Activated CD4-positive, alpha-beta T cell treated with anti-CD3 and anti-CD28 coated beads, Interleukin-2, amount 10 ng/mL, durations not matched to agents 7 days and 5 days (primary cell): ENCODE data around the gene JAKMIP1. TPM values are rescaled to one million over a fixed set of nuclear protein-coding genes. Genes with fewer than 3 reads are reported as not detected.

ENCODE experiments used
- CTCF ChIA-PET: fragments of 350-600 bp; sonication (Branson Sonifier 250); formaldehyde crosslinking; loops from one replicate; lab custom pipeline; 2021; ENCODE audit warnings: antibody characterized with exemption; lab: Charles Lee
- POLR2A ChIA-PET: fragments of 350-600 bp; sonication (Branson Sonifier 250); formaldehyde crosslinking; loops from one replicate; lab custom pipeline; 2021; ENCODE audit warnings: antibody characterized with exemption; lab: Charles Lee
- DNase-seq: peaks from one replicate; pipeline ENCODE4 v3.0.0-alpha.2; 2020
- H3K27ac Mint-ChIP-seq: one replicate; pipeline ENCODE4 v1.8.0; 2021; ENCODE audit warnings: mild to moderate bottlenecking, moderate library complexity, mixed read lengths
- H3K27me3 Mint-ChIP-seq: one replicate; pipeline ENCODE4 v1.8.0; 2021; ENCODE audit warnings: mixed read lengths
- H3K36me3 Mint-ChIP-seq: one replicate; pipeline ENCODE4 v1.8.0; 2021; ENCODE audit warnings: low read depth, mixed read lengths
- H3K4me1 Mint-ChIP-seq: one replicate; pipeline ENCODE4 v1.8.0; 2021; ENCODE audit warnings: mixed read lengths
- H3K4me3 Mint-ChIP-seq: one replicate; pipeline ENCODE4 v1.8.0; 2021; ENCODE audit warnings: mild to moderate bottlenecking, moderate library complexity, mixed read lengths
- H3K9me3 Mint-ChIP-seq: one replicate; pipeline ENCODE4 v1.8.0; 2021; ENCODE audit warnings: mixed read lengths
- total RNA-seq, 2 experiments: library from RNA; stranded (reverse); gene quantifications; one replicate each; pipeline ENCODE4 v1.2.3, GENCODE V29; 2021

JAKMIP1 gene
- total RNA-seq, 2 experiments from 2014 or later, result 9.6 to 10.9 TPM

DNA sequence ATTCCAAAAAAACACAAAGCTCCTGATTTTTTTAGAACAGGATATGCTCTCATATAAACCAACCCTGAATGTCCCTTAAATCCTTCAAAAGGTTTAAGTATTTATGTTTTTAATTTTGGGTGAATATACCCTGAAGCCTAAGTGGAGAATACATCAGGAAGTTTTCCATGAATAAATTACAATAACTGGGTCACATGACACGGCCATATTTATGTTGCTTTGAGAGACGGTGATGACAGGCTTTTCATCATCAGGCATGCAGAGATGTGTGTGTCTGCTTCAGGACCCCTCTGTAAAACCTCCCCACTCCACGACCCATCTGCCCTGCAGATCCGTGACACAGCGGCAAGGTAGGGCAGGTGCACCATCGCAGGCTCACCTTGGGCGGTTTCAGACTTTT is 121.8 kb downstream of the JAKMIP1 start:
- no peaks in the 10 kb centered on the region for H3K4me1 Mint-ChIP-seq
- H3K27ac Mint-ChIP-seq, result no peak overlapping the region
- H3K4me3 Mint-ChIP-seq, result no peak overlapping the region
- ChIA-PET POLR2A (no interaction called here), CTCF (interaction anchor here (0.8 to 1.0 kb wide), 2 partner anchors 29 to 951 kb away, joined by 3 read pairs; no protein-coding TSS in a partner anchor)
- no peak for DNase-seq
- peaks cover 16% of the 10 kb centered on the region for H3K36me3 Mint-ChIP-seq
- H3K9me3 Mint-ChIP-seq, result no peaks in the 10 kb centered on the region
- no peaks in the 10 kb centered on the region for H3K27me3 Mint-ChIP-seq

DNA sequence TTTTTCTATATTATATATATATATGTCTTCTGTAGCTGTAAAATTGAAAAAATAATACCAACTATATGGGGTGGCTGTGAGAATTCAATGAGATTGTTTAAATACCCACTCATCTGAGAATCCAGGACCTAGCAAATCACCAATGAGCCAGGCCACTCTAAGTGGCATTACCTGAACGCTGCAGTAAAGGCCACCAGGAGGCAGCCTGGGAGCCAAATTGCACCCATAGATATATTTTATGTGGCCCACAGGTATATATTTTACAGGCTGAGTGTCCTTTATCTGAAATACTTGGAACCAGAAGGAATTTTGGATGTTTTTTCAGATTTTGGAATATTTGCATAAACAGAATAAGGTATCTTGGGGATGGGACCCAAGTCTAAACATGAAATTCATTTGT is 124.0 kb downstream of the JAKMIP1 start:
- ChIA-PET CTCF (no interaction called here), POLR2A (no interaction called here)
- H3K27ac Mint-ChIP-seq, result no peak overlapping the region
- peaks cover 12% of the 10 kb centered on the region for H3K36me3 Mint-ChIP-seq
- no peaks in the 10 kb centered on the region for H3K4me1 Mint-ChIP-seq
- H3K27me3 Mint-ChIP-seq, result no peaks in the 10 kb centered on the region
- DNase-seq, result peak; percentile 24
- no peaks in the 10 kb centered on the region for H3K9me3 Mint-ChIP-seq
- H3K4me3 Mint-ChIP-seq, result no peak overlapping the region

DNA sequence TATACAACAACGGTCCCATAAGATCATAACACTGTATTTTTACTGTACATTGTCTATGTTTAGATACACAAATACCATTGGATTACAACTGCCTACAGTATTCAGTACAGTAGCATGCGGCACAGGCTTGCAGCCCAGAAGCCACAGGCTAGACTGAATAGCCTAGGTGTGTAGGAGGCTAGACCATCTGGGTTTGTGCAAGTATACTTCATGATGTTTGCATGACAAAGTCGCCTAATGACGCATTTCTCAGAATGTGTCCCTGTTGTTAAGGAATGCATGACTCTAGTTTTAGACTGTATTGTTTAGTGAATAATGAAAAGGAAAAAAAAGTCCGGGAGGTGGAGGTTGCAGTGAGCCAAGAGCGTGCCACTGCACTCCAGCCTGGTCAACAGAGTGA is 125.6 kb downstream of the JAKMIP1 start:
- H3K36me3 Mint-ChIP-seq, result peaks cover 5% of the 10 kb centered on the region
- H3K9me3 Mint-ChIP-seq, result no peaks in the 10 kb centered on the region
- H3K27me3 Mint-ChIP-seq, result peaks cover 2% of the 10 kb centered on the region
- no peak overlapping the region for H3K27ac Mint-ChIP-seq
- no peak overlapping the region for H3K4me3 Mint-ChIP-seq
- no peak for DNase-seq
- ChIA-PET CTCF (no interaction called here), POLR2A (no interaction called here)
- H3K4me1 Mint-ChIP-seq, result no peaks in the 10 kb centered on the region

DNA sequence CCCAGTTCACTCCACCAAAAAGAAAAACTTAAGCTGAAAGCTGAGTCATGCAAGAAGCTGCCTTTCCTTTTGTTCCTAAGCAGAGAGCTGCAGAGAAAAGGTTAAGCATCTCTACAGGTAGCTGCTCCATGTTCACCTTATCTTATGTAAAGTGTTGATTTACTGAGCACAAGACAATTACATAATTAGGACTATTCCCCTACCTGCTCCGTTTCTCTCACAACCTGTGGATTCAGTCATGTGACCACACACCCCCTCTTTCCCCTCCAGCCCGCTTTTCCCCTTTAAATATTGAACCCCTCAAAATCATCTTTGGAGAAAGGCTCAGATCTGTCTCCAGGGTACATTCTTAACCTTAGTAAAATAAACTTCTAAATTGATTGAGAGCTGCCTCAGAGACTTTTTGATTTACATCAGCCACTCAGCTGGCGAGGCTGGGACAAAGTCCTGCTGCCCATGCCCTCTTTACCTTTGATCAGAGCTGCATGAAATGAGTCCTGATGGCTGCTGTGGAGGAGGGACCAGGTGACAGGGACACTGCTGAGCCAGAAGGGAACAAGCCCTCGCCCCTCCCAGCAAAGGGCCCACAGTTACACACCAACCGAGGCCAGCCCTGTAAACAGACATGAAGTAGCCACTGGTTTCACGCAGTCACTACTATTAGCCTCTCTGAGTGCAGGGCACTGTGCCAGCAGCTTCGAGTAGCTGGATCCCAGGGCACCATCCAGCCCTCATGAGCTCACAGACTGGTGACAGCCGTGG is 128.2 kb downstream of the JAKMIP1 start:
- H3K27ac Mint-ChIP-seq, result no peak overlapping the region
- H3K4me1 Mint-ChIP-seq, result no peaks in the 10 kb centered on the region
- H3K36me3 Mint-ChIP-seq, result no peaks in the 10 kb centered on the region
- H3K4me3 Mint-ChIP-seq, result no peak overlapping the region
- peaks cover 6% of the 10 kb centered on the region for H3K27me3 Mint-ChIP-seq
- CTCF ChIA-PET, result no interaction called here
- no peak for DNase-seq
- POLR2A ChIA-PET, result no interaction called here
- H3K9me3 Mint-ChIP-seq, result no peaks in the 10 kb centered on the region

DNA sequence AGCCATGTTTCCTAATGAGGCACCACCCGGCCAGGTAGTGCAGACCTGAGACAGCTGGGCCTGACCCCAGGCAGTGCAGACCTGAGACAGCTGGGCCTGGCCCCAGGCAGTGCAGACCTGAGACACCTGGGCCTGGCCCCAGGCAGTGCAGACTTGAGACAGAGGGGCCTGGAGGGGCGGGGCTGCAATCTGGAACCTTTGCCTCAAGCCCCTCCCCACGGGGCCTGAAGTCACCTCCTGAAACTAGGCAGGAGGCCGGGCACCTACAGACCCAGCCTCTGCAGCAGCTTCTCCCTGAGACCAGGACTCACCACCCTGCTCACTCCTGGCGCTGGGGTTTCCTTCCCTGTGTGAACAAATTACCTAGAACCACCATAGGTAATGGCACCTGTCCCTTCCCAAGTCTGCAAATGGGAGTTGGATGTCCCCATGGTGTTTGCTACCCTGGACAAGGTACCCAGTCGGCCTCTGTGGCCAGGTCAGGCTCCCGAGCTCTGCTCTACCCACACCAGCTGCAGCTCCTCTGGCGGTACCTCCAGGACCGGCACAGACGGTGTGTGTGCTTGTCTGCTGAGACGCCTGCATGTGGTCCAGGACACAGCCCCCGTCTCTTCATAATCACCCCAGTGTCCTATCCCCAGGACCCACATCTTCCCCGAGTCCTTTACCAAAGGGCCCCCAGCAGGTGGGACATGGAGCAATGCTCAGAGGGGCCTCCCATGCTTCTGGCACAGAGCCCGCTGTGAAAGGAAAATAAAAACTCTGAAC is 129.0 kb downstream of the JAKMIP1 start:
- Mint-ChIP-seq H3K4me3 (no peak overlapping the region), H3K36me3 (no peaks in the 10 kb centered on the region), H3K9me3 (no peaks in the 10 kb centered on the region), H3K27ac (no peak overlapping the region), H3K27me3 (peaks cover 6% of the 10 kb centered on the region), H3K4me1 (no peaks in the 10 kb centered on the region)
- ChIA-PET CTCF (no interaction called here), POLR2A (no interaction called here)
- no peak for DNase-seq

DNA sequence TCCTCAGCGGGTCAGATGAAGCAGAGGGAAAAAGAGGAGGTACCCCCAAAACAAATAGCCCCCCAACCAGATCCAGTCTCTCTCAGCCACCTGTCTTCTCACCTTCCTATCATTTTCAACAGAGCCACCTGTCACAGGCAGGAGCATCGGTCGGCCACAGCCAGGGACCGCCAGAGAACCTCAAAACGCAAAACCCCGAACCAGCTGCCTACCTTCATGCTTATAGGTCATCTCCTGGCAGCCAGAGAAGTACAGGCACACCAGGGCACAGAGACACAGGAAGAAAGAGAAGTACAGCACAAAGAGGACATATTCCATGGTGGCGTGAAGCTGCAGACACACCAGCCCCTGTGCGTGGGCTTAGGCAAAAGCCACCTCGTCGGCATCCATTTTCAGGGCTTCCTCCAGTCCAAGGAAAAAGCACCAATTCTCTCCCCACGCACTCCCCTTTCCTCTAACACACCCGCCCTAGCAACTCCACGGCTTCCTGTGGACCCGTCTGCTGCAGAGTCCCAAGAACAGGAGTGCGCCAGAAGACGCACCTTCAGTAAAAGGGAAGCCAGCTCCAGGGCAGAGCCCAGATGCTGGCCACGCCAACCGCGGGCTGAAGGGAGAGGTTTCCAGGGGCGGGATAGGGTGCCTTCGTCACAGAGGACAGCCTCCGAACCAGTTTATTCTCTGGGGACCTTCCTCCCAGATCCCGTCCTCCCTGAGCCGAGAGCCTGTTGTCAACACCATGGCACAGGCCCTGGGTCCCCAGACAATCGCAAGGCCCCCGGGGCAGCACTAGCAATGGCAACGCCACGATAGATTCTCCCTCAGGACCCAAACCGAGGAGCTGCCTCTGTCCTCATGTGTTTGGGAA is 130.3 kb downstream of the JAKMIP1 start:
- DNase-seq, result no peak
- Mint-ChIP-seq H3K36me3 (no peaks in the 10 kb centered on the region), H3K27ac (no peak overlapping the region), H3K4me1 (no peaks in the 10 kb centered on the region), H3K4me3 (no peak overlapping the region), H3K9me3 (no peaks in the 10 kb centered on the region), H3K27me3 (peaks cover 6% of the 10 kb centered on the region)
- ChIA-PET CTCF (no interaction called here), POLR2A (no interaction called here)

GRCh38 chr4:6068986-6069385 is 131.4 kb downstream of the JAKMIP1 start:
- H3K27ac Mint-ChIP-seq, result no peak overlapping the region
- H3K4me1 Mint-ChIP-seq, result no peaks in the 10 kb centered on the region
- POLR2A ChIA-PET, result no interaction called here
- H3K9me3 Mint-ChIP-seq, result no peaks in the 10 kb centered on the region
- H3K36me3 Mint-ChIP-seq, result peaks cover 4% of the 10 kb centered on the region
- DNase-seq, result no peak
- H3K27me3 Mint-ChIP-seq, result peaks cover 6% of the 10 kb centered on the region
- CTCF ChIA-PET, result interaction anchor here (0.7 kb wide), 1 partner anchor 271 kb away, joined by 3 read pairs; no protein-coding TSS in a partner anchor
- no peak overlapping the region for H3K4me3 Mint-ChIP-seq

GRCh38 chr4:6065934-6066590 is 134.3 kb downstream of the JAKMIP1 start:
- Mint-ChIP-seq H3K9me3 (peaks cover 2% of the 10 kb centered on the region), H3K36me3 (peaks cover 13% of the 10 kb centered on the region), H3K27me3 (peaks cover 6% of the 10 kb centered on the region), H3K27ac (no peak overlapping the region), H3K4me1 (no peaks in the 10 kb centered on the region), H3K4me3 (no peak overlapping the region)
- ChIA-PET CTCF (interaction anchor here (0.7 kb wide), 1 partner anchor 98 kb away, joined by 3 read pairs; no protein-coding TSS in a partner anchor), POLR2A (interaction anchor here (0.6 kb wide), 1 partner anchor 1140 kb away, joined by 3 read pairs; no protein-coding TSS in a partner anchor)
- no peak for DNase-seq

DNA sequence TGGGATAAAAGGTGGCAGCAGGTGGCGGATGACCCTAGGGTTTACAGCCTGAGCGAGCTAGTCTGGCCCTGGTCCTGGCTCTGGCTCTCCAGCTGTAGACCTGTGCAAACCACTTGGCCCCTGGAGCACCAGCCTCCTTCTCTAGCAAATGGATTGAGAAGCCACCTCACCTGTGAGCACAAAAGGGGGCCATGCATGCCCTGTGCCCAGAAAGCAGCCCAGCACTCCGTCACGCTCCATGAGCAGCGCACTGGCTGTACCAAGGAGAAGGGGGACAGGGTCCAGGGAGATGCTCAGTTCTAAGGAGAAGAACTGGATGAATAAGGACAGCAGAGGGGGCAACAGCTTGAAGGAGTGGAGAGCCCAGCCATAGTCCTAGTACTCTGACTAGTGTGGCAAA is 135.2 kb downstream of the JAKMIP1 start:
- Mint-ChIP-seq H3K4me1 (no peaks in the 10 kb centered on the region), H3K27ac (no peak overlapping the region), H3K36me3 (peaks cover 22% of the 10 kb centered on the region), H3K4me3 (no peak overlapping the region), H3K9me3 (peaks cover 6% of the 10 kb centered on the region), H3K27me3 (peaks cover 6% of the 10 kb centered on the region)
- DNase-seq, result no peak
- ChIA-PET CTCF (interaction anchor here (0.7 kb wide), 1 partner anchor 99 kb away, joined by 3 read pairs; no protein-coding TSS in a partner anchor), POLR2A (interaction anchor here (0.6 kb wide), 1 partner anchor 1141 kb away, joined by 3 read pairs; no protein-coding TSS in a partner anchor)

GRCh38 chr4:6064383-6064782 is 136.0 kb downstream of the JAKMIP1 start:
- no peak for DNase-seq
- no peak overlapping the region for H3K27ac Mint-ChIP-seq
- peaks cover 28% of the 10 kb centered on the region for H3K36me3 Mint-ChIP-seq
- ChIA-PET CTCF (no interaction called here), POLR2A (no interaction called here)
- no peaks in the 10 kb centered on the region for H3K4me1 Mint-ChIP-seq
- peaks cover 2% of the 10 kb centered on the region for H3K27me3 Mint-ChIP-seq
- no peak overlapping the region for H3K4me3 Mint-ChIP-seq
- H3K9me3 Mint-ChIP-seq, result peaks cover 7% of the 10 kb centered on the region

- ChIA-PET CTCF (interaction anchor here (0.5 to 0.6 kb wide), 3 partner anchors 20 to 836 kb away, joined by 3 read pairs; no protein-coding TSS in a partner anchor), POLR2A (no interaction called here)
- H3K27me3 Mint-ChIP-seq, result peaks cover 2% of the 10 kb centered on the region
- H3K27ac Mint-ChIP-seq, result no peak overlapping the region
- H3K4me3 Mint-ChIP-seq, result no peak overlapping the region
- no peak for DNase-seq
- H3K9me3 Mint-ChIP-seq, result peaks cover 13% of the 10 kb centered on the region
- no peaks in the 10 kb centered on the region for H3K4me1 Mint-ChIP-seq
- H3K36me3 Mint-ChIP-seq, result peaks cover 35% of the 10 kb centered on the region
These were observed 136.7 kb downstream of the JAKMIP1 start for GRCh38 chr4:6063684-6064083.

DNA sequence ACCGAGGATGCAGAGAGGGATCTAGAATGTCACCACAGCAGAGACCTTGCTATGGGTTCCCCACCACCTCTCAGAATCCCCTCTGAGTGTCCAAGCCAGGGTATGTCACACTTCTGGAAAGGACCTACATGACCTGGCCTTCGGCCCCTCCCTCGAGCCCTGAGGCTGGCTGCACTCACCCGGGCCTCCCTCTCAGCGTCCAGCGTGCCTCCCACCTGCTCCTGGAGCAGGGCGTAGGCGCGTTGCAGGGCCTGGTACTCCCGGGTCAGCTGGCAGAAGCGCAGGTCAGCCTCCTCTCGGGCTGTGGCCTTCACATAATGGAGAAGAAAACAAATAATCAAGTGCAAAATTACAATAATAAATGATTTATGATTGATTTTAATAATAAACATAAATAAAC is 138.2 kb downstream of the JAKMIP1 start:
- ChIA-PET POLR2A (no interaction called here), CTCF (no interaction called here)
- Mint-ChIP-seq H3K36me3 (peaks cover 40% of the 10 kb centered on the region), H3K4me3 (no peak overlapping the region), H3K9me3 (peaks cover 19% of the 10 kb centered on the region), H3K4me1 (no peaks in the 10 kb centered on the region), H3K27ac (no peak overlapping the region), H3K27me3 (no peaks in the 10 kb centered on the region)
- no peak for DNase-seq
